B cell (primary cell): Measurements from ENCODE around the gene DENND10.

ENCODE experiments used
- CTCF ChIP-seq: fragments of 200-600 bp; IDR thresholded peaks from one replicate; pipeline ENCODE4 v1.8.0; 2022; ENCODE audit warnings: antibody characterized with exemption, mild to moderate bottlenecking
- EZH2 ChIP-seq: IDR thresholded peaks from 2 replicates; pipeline ENCODE4 v1.6.1; 2012; ENCODE audit warnings: borderline replicate concordance, low read depth, mild to moderate bottlenecking, moderate library complexity, low read length; ENCODE audit not compliant: insufficient read depth, poor library complexity, severe bottlenecking

- TF ChIP-seq CTCF (no peak), EZH2 (no peak)
These were observed 62.7 kb downstream of the DENND10 start for GRCh38 chr10:119166564-119166963.
